WTC11 (cell line): ENCODE data around the gene RAPGEF1. TPM values are rescaled to one million over a fixed set of nuclear protein-coding genes. Genes with fewer than 3 reads are reported as not detected.
"Not testable (repeated sequence)": the region's sequence is repeated elsewhere in the genome, so short reads cannot be mapped to it uniquely, and the experiment has no call there.

Experiments
- ATAC-seq: fragments of 200-7000 bp; cut with Tn5 transposase; 2 replicates; pipeline ENCODE4 v1.10.0; 2021; ENCODE audit warnings: mild to moderate bottlenecking, moderate library complexity
- CTCF ChIA-PET: fragments of 300-600 bp; sonication (Branson Sonifier 250); formaldehyde crosslinking; loops from one replicate; lab custom pipeline; 2021; ENCODE audit warnings: antibody characterized with exemption; lab: Charles Lee
- POLR2A ChIA-PET: fragments of 350-600 bp; sonication (Branson Sonifier 250); formaldehyde crosslinking; loops from one replicate; lab custom pipeline; 2021; ENCODE audit warnings: antibody characterized with exemption; lab: Charles Lee
- DNase-seq: peaks from one replicate; pipeline ENCODE4 v3.0.0; 2021; ENCODE audit warnings: low spot score
- H3K27ac Mint-ChIP-seq: 2 replicates; pipeline ENCODE4 v1.8.0; 2021; ENCODE audit warnings: mixed read lengths
- H3K27me3 Mint-ChIP-seq: 2 replicates; pipeline ENCODE4 v1.8.0; 2021; ENCODE audit warnings: low read depth, mild to moderate bottlenecking, moderate library complexity, mixed read lengths
- H3K36me3 Mint-ChIP-seq: 2 replicates; pipeline ENCODE4 v1.8.0; 2021; ENCODE audit warnings: mixed read lengths
- H3K4me1 Mint-ChIP-seq: 2 replicates; pipeline ENCODE4 v1.8.0; 2022; ENCODE audit warnings: mixed read lengths
- H3K4me3 Mint-ChIP-seq: 2 replicates; pipeline ENCODE4 v1.8.0; 2021; ENCODE audit warnings: mild to moderate bottlenecking, moderate library complexity, mixed read lengths
- H3K9me3 Mint-ChIP-seq: 2 replicates; pipeline ENCODE4 v1.8.0; 2021; ENCODE audit warnings: mixed read lengths
- AR ChIP-seq: fragments of 250-450 bp; sonication (Bioruptor Pico); IDR thresholded peaks from 2 replicates; pipeline ENCODE4 v1.9.0; 2021; ENCODE audit warnings: mild to moderate bottlenecking
- CTCF ChIP-seq: fragments of 200-600 bp; IDR thresholded peaks from 2 replicates; pipeline ENCODE4 v1.8.0; 2022; ENCODE audit warnings: antibody characterized with exemption
- MXD4 ChIP-seq: fragments of 250-450 bp; sonication (Bioruptor Pico); IDR thresholded peaks from 2 replicates; pipeline ENCODE4 v1.8.0; 2021; ENCODE audit warnings: mild to moderate bottlenecking, moderate library complexity, borderline replicate concordance
- NR1H2 ChIP-seq: sonication (generic); formaldehyde crosslinking; IDR thresholded peaks from 2 replicates; pipeline ENCODE4 v1.9.0; 2021; ENCODE audit warnings: mild to moderate bottlenecking, moderate library complexity, missing genetic modification reagents
- PREB ChIP-seq: sonication (generic); formaldehyde crosslinking; IDR thresholded peaks from 2 replicates; pipeline ENCODE4 v1.8.1; 2022; ENCODE audit warnings: mild to moderate bottlenecking, missing genetic modification reagents, moderate library complexity, borderline replicate concordance
- ZNF281 ChIP-seq: sonication (generic); formaldehyde crosslinking; IDR thresholded peaks from 2 replicates; pipeline ENCODE4 v1.8.0; 2023; ENCODE audit warnings: mild to moderate bottlenecking, missing genetic modification reagents
- ZNF671 ChIP-seq: fragments of 250-450 bp; sonication (Bioruptor Pico); IDR thresholded peaks from 2 replicates; pipeline ENCODE4 v1.8.0; 2021; ENCODE audit warnings: mild to moderate bottlenecking
- total RNA-seq: library from RNA; stranded (reverse); gene quantifications from 3 replicates; pipeline ENCODE4 v1.2.3, GENCODE V29; 2021

The RAPGEF1 gene
- total RNA-seq, 1 experiment from 2014 or later, result 66.2 TPM

- DNase-seq, result no peak
- CTCF ChIA-PET, result no interaction called here
- Mint-ChIP-seq H3K4me3 (no peak overlapping the region), H3K36me3 (peaks cover 23% of the 10 kb centered on the region), H3K4me1 (peaks cover 47% of the 10 kb centered on the region), H3K9me3 (peaks cover 23% of the 10 kb centered on the region), H3K27me3 (no peaks in the 10 kb centered on the region), H3K27ac (peak overlapping the region; percentile 25; the same call in 1 of the 2 replicates)
- TF ChIP-seq ZNF281 (CRISPR knock-in tag) (no peak), CTCF (no peak), NR1H2 (CRISPR knock-in tag) (no peak), MXD4 (CRISPR knock-in tag) (no peak), PREB (CRISPR knock-in tag) (no peak)
- POLR2A ChIA-PET, result no interaction called here
- ATAC-seq, result no peak
Observed at GRCh38 chr9:131663288-131663687, 76.6 kb downstream of the RAPGEF1 start.

GRCh38 chr9:131662289-131662621, 77.6 kb downstream of the RAPGEF1 start:
- peaks cover 23% of the 10 kb centered on the region for H3K9me3 Mint-ChIP-seq
- H3K4me3 Mint-ChIP-seq, POLR2A ChIA-PET, H3K27me3 Mint-ChIP-seq, CTCF ChIA-PET, ATAC-seq, DNase-seq: not testable (repeated sequence)
- peaks cover 49% of the 10 kb centered on the region for H3K4me1 Mint-ChIP-seq
- H3K36me3 Mint-ChIP-seq, result peaks cover 23% of the 10 kb centered on the region
- peak overlapping the region; percentile 73 for H3K27ac Mint-ChIP-seq

- Mint-ChIP-seq H3K9me3 (peaks cover 23% of the 10 kb centered on the region), H3K4me1 (peaks cover 53% of the 10 kb centered on the region), H3K36me3 (peaks cover 23% of the 10 kb centered on the region), H3K4me3 (peak overlapping the region; percentile 20; the same call in 1 of the 2 replicates), H3K27ac (peak overlapping the region; percentile 95), H3K27me3 (no peaks in the 10 kb centered on the region)
- POLR2A ChIA-PET, result no interaction called here
- CTCF ChIA-PET, result no interaction called here
- ATAC-seq, result peak; percentile 52
- DNase-seq, result no peak
- TF ChIP-seq ZNF671 (CRISPR knock-in tag), result no peak
- no peak for TF ChIP-seq AR
Observed at GRCh38 chr9:131661568-131662288, 78.1 kb downstream of the RAPGEF1 start.
